IPS DF 4.7 (cell line): ENCODE results near the gene TAF4.
"Not testable (repeated sequence)": the region's sequence is repeated elsewhere in the genome, so short reads cannot be mapped to it uniquely, and the experiment has no call there.

Experiments used
- DNase-seq: peaks from one replicate; pipeline ENCODE4 v3.0.0-alpha.2; 2013; ENCODE audit warnings: low spot score; ENCODE audit errors: extremely low read depth

Gene TAF4, protein sequence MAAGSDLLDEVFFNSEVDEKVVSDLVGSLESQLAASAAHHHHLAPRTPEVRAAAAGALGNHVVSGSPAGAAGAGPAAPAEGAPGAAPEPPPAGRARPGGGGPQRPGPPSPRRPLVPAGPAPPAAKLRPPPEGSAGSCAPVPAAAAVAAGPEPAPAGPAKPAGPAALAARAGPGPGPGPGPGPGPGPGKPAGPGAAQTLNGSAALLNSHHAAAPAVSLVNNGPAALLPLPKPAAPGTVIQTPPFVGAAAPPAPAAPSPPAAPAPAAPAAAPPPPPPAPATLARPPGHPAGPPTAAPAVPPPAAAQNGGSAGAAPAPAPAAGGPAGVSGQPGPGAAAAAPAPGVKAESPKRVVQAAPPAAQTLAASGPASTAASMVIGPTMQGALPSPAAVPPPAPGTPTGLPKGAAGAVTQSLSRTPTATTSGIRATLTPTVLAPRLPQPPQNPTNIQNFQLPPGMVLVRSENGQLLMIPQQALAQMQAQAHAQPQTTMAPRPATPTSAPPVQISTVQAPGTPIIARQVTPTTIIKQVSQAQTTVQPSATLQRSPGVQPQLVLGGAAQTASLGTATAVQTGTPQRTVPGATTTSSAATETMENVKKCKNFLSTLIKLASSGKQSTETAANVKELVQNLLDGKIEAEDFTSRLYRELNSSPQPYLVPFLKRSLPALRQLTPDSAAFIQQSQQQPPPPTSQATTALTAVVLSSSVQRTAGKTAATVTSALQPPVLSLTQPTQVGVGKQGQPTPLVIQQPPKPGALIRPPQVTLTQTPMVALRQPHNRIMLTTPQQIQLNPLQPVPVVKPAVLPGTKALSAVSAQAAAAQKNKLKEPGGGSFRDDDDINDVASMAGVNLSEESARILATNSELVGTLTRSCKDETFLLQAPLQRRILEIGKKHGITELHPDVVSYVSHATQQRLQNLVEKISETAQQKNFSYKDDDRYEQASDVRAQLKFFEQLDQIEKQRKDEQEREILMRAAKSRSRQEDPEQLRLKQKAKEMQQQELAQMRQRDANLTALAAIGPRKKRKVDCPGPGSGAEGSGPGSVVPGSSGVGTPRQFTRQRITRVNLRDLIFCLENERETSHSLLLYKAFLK

DNA sequence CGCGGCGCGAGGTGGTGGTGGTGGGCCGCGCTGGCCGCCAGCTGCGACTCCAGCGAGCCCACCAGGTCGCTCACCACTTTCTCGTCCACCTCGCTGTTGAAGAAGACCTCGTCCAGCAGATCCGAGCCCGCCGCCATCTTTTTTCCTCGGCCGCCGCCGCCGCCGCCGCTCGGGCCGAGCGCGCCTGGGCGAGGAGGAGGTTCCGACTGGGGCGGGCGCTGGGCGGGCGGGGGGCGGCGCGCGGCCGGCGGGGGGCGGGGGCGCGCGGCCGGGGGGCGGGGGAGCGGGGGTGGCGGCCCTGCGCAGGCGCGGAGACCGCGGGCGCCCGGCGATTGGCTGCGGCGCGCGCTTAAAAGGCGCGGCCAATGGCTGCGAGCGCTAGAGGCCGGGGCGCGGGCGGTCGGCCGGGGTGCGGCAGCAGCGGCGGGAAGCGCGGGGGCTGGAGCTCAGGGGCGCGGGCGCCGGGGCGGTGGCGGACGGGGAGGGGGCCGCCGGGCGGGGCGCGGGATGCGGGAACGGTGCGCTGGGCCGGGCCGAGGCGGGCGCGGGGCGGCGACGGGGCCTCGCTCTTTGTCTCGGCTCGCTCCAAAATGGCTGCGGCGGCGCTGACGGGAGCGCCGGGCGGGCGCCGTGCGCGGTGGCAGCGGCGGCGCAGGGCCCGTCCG, at the start of gene TAF4:
TSS of gene TAF4 (minus strand) at position 208 of the 665 bp plus-strand sequence. CDS start at position 137, 71 bp downstream.
- DNase-seq: no peak

DNA sequence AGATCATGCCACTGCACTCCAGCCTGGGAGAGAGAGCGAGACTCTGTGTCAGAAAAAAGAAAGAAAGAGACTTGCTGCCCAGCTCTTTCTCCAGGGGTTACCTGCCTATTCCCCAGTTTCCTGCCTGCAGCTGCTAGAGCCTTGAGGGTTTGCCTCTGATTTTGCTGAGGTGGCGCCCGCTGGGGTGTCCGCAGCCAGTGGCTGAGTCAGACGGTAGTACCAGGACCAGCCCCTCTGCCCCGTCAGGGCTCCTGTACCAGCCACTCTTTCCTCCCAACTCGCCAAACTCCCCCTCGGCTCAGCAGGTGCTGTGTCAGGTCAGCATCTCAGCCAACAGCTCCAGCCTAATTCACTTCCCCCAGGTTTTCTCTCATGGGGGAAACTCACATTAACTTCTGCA, 49.2 kb upstream of the TAF4 start:
- no peak for DNase-seq

DNA sequence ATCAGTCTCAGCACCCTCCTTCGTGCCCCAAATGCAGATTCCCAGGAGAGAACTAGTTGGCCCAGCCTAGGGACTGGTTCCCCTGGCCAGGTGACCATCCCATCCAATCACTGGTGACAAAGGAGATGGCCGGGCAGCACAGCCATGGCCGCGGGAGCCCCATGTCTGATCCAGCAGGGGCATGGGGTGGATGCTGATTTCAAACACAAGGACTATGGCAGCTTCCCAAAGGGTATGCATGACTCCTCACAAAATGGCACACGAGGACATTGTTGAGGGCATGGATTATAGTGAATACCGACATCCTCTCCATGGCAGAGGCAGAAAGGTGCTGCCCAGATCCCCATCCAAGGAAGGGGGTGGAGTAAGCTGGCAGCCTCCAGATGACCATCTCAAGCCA, 46.7 kb upstream of the TAF4 start:
- DNase-seq: no peak

DNA sequence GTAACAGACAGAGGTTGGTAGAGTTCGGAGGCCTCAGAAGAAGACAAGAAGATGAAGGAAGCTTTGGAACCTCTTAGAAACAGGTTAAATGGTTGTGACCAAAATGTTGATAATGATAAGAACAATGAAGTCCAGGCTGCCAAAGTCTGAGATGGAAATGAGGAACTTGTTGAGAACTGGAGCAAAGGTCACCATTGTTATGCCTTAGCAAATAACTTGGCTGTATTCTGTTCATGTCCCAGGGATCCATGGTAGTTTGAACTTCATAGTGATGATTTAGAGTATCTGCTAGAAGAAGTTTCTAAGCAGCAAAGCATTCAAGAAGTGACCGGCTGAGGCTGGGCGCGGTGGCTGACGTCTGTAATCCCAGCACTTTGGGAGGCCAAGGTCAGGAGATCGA, 45.5 kb upstream of the TAF4 start:
- DNase-seq: no peak

DNA sequence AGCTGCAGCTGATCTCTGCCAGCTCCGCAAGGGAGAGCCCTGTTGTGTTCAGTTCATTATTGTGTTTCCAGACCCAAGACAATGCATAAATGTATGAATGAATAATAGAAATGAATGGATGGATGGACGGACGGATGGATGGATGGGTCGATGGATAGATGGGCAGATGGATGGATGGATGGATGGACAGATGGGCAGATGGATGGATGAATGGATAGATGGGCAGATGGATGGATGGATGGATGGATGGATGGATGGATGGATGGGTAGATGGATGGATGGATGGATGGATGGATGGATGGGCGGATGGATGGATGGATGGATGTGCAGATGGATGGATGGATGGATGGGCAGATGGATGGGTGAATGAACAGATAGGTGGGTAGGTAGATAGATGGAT, 39.9 kb upstream of the TAF4 start:
- no peak for DNase-seq

DNA sequence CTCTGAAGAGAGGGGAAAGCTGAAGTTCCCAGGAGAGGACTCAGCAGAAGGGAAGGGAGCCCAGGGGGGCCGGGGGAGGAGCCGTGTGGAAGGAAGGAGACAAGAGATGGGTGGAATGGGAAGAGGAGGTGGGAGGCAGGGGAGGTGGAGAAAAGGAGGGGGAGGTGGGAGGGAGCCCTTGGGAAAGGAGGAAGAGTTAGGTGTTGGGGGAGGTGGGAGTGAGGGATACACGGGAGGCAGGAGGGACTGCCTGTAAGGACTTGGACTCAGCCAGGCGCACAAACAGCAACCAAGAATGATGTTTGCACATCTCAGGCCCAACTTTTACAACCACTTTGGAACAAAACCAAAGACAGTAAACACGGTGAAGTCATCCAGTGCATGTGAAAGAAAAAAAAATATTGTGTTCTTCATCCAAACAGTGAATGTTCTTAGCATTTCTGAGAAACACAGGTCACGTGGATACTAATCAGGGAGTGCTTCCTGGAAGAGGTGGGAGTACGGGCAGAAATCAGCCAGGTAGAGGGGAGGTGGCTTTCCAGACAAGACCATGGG, 39.2 kb upstream of the TAF4 start:
- no peak for DNase-seq

DNA sequence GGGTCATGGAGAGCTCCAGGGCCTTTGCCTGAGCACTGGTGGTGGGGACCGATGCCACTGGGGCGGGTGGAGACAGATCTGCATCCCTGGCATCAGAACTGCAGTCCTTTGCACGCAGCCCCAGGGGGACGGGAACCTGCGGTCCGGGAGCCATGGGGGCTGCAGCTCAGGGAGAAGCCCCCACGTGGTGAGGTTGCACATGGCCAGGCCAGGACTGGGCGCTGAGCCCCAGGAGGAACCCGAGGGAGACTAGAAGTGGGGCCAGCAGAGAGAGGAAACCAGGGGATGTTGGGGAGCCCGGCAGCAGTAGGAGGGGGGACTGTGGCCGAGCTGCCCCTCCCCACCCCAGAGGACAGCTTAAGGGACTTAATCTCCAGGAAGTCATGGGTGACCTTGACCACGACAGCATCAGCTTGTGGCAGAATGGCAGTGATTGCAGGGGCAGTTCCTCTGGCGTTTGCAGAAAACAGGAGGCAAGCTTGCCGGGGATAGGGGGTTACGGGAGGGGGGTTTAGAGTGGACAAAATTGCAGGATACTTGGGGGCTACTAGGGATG, 38.6 kb upstream of the TAF4 start:
- DNase-seq: no peak

DNA sequence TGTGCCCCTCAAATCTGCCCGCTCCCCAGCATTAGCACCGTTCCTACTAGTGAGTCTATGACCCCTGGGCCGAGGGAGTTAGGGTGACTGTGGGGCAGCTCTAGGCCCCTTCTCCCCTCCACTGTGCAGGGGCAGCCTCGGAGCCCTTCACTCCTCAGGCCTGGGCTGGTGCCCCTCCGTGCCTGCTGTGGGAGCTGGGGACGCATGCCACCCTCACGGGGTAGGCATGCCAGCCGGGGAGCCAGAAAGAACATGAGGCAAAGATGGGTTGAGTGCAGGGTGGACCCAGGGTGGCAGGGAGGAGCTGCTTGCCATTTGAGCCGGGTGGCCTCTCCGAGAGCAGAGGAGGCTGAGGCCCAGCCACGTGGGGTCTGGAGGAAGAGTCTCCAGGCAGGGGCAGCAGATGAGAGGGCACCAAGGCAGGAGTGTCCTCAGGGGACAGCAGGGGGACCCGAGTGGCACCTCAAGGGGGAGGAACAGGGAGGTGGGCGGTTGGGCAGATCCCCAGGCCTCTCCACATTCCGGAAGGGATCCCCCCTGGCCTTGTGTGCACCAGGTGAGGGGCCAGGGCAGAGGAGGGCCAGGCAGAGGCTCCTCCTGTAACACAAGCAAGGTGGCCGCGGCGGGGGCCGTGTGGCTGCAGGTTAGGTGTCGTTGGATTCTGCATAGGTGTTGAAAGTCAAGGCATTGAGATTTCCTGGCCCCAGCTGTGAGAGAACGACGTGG, 38.0 kb upstream of the TAF4 start:
- DNase-seq: no peak

DNA sequence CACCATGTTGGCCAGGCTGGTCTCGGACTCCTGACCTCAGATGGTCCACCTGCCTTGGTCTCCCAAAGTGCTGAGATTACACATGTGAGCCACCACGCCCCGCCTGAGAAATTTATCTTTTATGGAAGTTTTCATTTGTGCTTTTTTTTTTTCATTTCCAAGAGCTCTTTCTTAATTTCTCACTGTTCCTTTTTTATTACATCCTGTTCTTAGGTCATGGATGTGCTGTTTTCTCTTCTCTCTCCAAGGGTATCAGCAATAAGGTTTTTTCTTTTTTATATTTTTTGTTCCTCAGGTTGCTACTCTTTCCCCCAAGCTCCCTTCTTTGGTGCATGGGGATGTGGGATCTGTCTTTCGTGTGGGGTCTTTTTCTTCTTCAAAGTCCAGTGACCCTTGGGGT, 35.4 kb upstream of the TAF4 start:
- DNase-seq: no peak

DNA sequence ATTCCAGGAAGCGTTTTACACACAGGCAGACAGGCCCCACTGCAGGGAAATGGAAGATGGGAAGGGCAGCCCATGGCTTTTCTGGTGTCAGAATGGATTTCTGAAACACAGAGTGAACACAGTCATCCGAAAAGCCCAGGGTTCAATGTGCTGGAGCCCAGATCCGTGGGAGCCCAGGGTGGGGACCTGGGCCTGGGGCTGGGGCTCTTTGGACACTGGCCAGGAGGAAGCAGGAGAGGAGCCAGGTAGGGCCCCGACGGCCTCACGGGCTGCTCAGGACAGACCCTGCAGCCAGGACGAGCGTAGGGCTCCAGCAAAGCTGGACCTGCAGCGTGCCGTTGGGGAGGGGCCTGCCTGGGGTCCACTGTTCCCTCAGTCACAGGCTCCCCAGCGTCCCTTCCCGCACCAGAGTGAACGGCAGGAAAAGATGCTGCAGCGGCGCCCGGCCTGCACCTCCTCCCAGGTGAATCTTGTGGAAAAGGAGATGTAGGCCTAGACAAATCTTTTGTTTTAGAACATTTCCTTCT, 32.3 kb upstream of the TAF4 start:
- no peak for DNase-seq

DNA sequence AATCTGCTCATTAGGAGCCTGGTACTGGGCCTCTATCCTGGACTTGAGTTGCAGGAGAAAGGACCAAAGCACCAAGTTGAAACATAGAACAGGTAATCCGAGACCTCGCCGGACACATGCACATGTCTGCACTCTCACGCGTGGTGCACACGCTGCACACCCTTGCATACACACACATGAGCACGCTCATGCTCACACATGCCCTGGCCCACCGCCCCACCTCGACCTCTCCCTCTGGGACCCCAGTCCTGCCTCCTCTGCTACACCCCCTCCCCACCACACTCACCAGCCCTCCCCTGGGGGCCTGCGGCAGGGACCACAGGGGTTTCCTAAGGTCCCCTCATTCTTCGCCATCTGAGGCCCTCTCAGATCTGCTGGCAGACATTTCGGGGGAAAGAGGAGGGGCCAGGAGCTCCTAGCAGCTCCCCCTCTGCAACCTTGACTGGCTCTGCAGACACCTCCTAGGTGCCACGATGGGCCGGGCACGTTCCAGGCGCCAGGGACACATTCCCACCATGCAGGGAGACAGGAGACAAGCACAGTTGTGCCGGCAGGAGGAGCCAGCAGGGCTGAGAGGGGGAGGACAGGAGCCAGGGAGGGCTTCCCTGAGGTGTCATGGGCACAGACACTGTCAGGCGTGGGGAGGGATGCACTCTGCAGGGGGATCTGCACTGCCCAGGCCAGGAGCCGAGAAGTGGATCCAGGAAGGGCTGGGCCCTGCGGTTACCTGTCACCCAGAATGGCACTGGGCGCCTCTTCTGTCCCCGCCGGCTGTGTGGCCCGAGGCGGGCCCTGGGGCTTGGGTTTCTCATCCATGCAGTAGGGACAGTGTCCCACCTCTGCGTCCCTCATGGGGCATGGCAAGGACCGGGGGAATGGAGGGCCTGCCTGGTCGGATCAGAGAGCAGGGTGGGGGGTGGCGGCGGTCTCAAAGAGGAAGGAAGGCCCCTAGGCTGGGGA, 31.0 kb upstream of the TAF4 start:
- no peak for DNase-seq

DNA sequence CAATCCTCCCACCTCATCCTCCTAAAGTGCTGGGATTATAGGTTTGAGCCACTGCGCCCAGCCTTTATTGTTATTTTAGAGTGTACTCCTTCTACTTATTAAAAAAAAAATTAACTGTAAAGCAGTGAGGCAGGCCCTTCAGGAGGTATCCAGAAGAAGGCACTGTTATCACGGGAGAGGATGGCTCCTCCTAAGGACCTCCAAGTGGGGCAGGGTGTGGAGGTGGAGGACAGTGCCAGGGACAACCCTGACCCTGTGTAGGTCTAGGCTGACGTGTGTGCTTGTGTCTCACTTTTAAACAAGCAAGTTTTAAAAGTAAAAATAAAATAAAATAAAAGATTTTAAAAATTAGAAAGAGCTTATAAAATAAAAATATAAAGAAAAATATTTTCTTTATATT, 23.7 kb upstream of the TAF4 start:
- DNase-seq: no peak

DNA sequence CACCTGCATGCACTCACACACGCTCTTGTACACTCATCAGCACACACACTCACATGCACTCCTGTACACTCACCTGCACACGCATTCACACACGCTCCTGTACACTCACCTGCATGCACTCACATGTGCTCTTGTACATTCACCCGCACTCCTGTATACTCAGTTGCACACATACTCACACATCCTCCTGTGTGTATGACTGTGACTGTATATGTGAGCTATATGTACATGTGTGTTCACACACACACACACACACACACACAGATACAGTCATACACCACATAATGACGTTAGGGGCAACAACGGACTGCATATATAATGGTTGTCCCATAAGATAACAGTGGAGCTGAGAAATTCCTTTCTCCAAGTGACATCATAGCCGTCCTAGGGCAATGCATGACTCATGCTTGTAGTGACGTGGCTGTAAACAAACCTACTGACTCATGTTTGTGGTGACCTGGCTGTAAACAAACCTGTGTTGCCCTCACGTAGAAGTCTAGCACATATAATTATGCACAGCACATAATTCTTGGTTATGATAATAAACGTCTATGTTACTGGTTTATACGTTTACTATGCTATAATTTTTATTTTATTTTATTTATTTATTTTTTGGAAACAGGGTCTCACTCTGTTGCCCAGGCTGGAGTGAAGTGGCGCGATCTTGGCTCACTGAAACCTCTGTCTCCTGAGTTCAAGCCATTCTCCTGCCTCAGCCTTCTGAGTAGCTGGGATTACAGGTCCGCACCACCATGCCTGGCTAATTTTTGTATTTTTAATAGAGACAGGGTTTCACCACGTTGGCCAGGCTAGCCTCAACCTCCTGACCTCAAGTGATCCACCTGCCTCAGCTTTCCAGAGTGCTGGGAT, 22.8 kb upstream of the TAF4 start:
- no peak for DNase-seq

DNA sequence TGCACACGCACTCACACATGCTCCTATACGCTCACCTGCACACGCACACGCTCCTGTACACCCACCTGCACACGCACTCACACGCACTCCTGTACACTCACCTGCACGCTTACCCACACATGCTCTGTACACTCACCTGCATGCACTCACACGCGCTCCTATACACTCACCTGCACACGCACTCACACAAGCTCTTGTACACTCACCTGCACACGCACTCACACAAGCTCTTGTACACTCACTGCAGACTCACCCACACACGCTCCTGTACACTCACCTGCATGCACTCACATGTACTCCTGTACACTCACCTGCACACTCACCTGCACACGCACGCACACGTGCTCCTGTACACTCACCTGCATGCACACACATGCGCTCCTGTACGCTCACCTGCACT, 22.0 kb upstream of the TAF4 start:
- DNase-seq: no peak

DNA sequence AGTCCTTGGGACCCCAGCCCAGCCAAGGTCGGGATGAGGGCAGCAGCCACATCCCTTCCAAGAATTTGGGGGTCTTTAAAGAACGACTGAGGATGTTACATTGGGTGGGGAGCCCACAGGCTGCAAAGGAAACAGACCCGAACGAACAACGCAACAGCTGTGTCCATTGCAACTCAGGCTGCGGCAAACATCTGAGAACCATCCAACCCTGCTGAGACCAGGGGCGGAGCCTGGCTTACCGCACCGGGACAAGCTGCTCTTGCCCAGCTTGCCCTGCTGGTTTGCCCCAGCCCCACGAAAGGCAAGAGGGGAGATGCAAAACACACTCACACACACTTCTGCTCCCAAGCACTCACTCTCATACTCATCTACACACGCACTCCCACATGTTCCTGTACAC, 21.5 kb upstream of the TAF4 start:
- DNase-seq: no peak

DNA sequence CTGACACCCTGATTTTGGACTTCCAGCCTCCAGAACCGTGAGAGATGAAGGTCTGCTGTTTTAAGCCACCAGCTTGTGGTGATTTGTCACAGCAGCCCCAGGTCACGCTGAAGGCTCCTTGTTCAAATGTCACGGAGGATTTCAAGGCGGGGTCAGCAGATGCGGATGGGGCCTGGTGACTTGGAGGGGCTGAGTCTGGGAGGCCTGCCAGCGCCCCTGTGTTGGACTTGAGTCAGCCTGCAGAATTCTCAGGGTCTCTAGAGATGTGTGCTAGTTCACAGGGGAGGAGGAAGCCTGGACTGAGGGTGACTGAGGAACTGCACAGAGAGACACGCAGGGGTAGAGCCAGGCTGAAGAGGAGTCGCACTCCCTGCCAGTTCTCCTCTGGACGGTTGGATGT, 19.5 kb upstream of the TAF4 start:
- DNase-seq: no peak

DNA sequence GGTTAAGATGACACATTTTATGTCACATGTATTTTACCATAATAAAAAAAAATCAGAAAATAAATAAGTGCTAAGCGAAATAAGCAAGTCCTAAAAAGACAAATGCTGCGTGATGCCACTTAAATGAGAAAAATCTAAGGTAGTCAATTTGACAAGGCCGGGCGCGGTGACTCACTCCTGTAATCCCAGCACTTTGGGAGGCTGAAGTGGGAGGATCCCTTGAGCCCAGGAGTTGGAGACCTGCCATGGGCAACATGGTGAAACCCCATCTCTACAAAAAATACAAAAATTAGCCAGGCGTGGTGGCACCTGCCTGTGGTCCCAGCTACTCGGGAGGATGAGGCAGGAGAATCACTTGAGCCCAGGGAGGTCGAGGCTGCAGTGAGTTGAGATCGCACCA, 18.5 kb upstream of the TAF4 start:
- DNase-seq: not testable (repeated sequence)

DNA sequence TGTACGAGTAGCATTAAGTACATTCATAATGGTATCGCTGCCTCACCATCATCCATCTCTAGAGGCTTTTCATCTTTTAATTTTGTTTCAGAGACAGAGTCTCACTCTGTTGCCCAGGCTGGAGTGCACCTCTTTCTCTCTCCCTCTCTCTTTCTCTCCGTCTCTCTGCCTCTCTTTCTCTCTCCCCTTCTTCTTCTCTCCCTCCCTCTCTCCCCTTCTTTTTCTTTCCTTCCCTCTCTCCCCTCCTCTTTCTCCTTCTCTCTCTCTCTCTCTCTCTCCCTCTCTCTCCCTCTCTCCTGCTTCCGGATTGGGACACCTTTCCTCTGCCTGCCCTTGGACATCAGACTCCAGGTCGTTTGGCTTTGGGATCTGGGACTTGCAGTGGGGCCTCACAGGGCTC, 17.6 kb upstream of the TAF4 start:
- no peak for DNase-seq
